AG09309 (cell line): ENCODE results near the gene LMNTD2.

ENCODE experiments used
- DNase-seq: peaks from one replicate; pipeline ENCODE4 v3.0.0-alpha.2; 2010; ENCODE audit warnings: low read depth
- H3K4me3 ChIP-seq: 2 replicates; pipeline ENCODE4 v1.5.1; 2011; ENCODE audit warnings: mild to moderate bottlenecking, low read depth, low read length, moderate library complexity; ENCODE audit not compliant: control insufficient read depth
- CTCF ChIP-seq: IDR thresholded peaks from 2 replicates; pipeline ENCODE4 v1.5.1; 2011; ENCODE audit warnings: mild to moderate bottlenecking, low read depth, low read length, inconsistent platforms; ENCODE audit not compliant: insufficient read depth, control insufficient read depth; ENCODE audit errors: missing control alignments

The LMNTD2 gene

GRCh38 chr11:530960-531831, 29.3 kb downstream of the LMNTD2 start:
- no peak for DNase-seq
- H3K4me3 ChIP-seq, result no peak overlapping the region
- TF ChIP-seq CTCF, result no peak

- DNase-seq, result no peak
- no peak for TF ChIP-seq CTCF
- no peak overlapping the region for H3K4me3 ChIP-seq
Observed at GRCh38 chr11:529728-530411, 30.7 kb downstream of the LMNTD2 start.

GRCh38 chr11:528815-529727, 31.5 kb downstream of the LMNTD2 start:
- TF ChIP-seq CTCF, result no peak
- no peak for DNase-seq
- H3K4me3 ChIP-seq, result no peak overlapping the region

GRCh38 chr11:528166-528814, 32.2 kb downstream of the LMNTD2 start:
- H3K4me3 ChIP-seq, result no peak overlapping the region
- DNase-seq, result no peak
- no peak for TF ChIP-seq CTCF

- DNase-seq, result no peak
- no peak for TF ChIP-seq CTCF
- no peak overlapping the region for H3K4me3 ChIP-seq
Observed at GRCh38 chr11:526192-526591, 34.3 kb downstream of the LMNTD2 start.
